IMR-90 (cell line): ENCODE data around the gene ADSS1. TPM values are rescaled to one million over a fixed set of nuclear protein-coding genes. Genes with fewer than 3 reads are reported as not detected.

Experiments
- ATAC-seq: fragments of 200-7000 bp; cut with Tn5 transposase; 2 replicates; pipeline ENCODE4 v1.9.1; 2020; ENCODE audit warnings: low read depth, mild to moderate bottlenecking, moderate library complexity
- BruUV-seq: library from RNA; stranded (reverse); fragments of 400-500 nt; replicated peaks from 2 replicates; lab custom pipeline; 2021; lab: Mats Ljungman, UMichigan
- CTCF ChIA-PET: fragments of 300-600 bp; formaldehyde crosslinking; extraction: SDS; loops from one replicate; lab custom pipeline; 2021; ENCODE audit warnings: antibody characterized with exemption; lab: Yijun Ruan, JAX
- POLR2A ChIA-PET: fragments of 300-600 bp; sonication (Branson Sonifier 250); formaldehyde crosslinking; loops from one replicate; lab custom pipeline; 2022; ENCODE audit warnings: antibody characterized with exemption; ENCODE audit not compliant: unreplicated experiment; lab: Charles Lee
- DNase-seq: peaks from one replicate; pipeline ENCODE4 v3.0.0; 2013
- H2AFZ ChIP-seq: replicated peaks from 2 replicates; pipeline ENCODE3; 2013; ENCODE audit warnings: low read length, mild to moderate bottlenecking; ENCODE audit not compliant: poor library complexity
- H2AK5ac ChIP-seq: 2 replicates; pipeline ENCODE4 v1.6.1; 2013; ENCODE audit warnings: low read depth, low read length, inconsistent platforms
- H2AK9ac ChIP-seq: replicated peaks from 2 replicates; pipeline ENCODE3; 2013; ENCODE audit warnings: mild to moderate bottlenecking, low read depth, low read length, moderate library complexity; ENCODE audit not compliant: poor library complexity
- H2BK120ac ChIP-seq: 2 replicates; pipeline ENCODE4 v1.6.1; 2013; ENCODE audit warnings: low read depth, low read length, inconsistent platforms
- H2BK15ac ChIP-seq: 3 replicates; pipeline ENCODE4 v1.6.1; 2013; ENCODE audit warnings: low read depth, low read length, inconsistent platforms
- H2BK20ac ChIP-seq: 2 replicates; pipeline ENCODE4 v1.6.1; 2013; ENCODE audit warnings: low read depth, mild to moderate bottlenecking, inconsistent platforms, low read length, moderate library complexity
- H2BK5ac ChIP-seq: 2 replicates; pipeline ENCODE4 v1.6.1; 2013; ENCODE audit warnings: mild to moderate bottlenecking, low read depth, low read length, inconsistent platforms; ENCODE audit not compliant: poor library complexity, severe bottlenecking
- H3K14ac ChIP-seq: replicated peaks from 2 replicates; pipeline ENCODE4 v1.6.1; 2013; ENCODE audit warnings: low read depth, low read length, inconsistent platforms
- H3K18ac ChIP-seq: 2 replicates; pipeline ENCODE4 v1.6.1; 2013; ENCODE audit warnings: low read depth, low read length, control low read depth
- H3K23ac ChIP-seq: 2 replicates; pipeline ENCODE4 v1.6.1; 2013; ENCODE audit warnings: low read depth, low read length, inconsistent platforms
- H3K27ac ChIP-seq: 2 replicates; pipeline ENCODE4 v1.5.1; 2013; ENCODE audit warnings: mild to moderate bottlenecking, control low read depth, low read length; ENCODE audit not compliant: insufficient read depth
- H3K27me3 ChIP-seq: 2 replicates; pipeline ENCODE4 v1.6.1; 2013; ENCODE audit warnings: low read length; ENCODE audit not compliant: control insufficient read depth, insufficient read depth
- H3K36me3 ChIP-seq: 2 replicates; pipeline ENCODE4 v1.6.1; 2013; ENCODE audit warnings: low read length, mixed read lengths; ENCODE audit not compliant: control insufficient read depth, insufficient read depth
- H3K4ac ChIP-seq: 2 replicates; pipeline ENCODE4 v1.6.1; 2013; ENCODE audit warnings: low read depth, low read length, inconsistent platforms
- H3K4me1 ChIP-seq: 2 replicates; pipeline ENCODE4 v1.6.1; 2013; ENCODE audit warnings: low read length, mixed read lengths; ENCODE audit not compliant: control insufficient read depth, insufficient read depth
- H3K4me2 ChIP-seq: 2 replicates; pipeline ENCODE4 v1.6.1; 2013; ENCODE audit warnings: low read depth, mild to moderate bottlenecking, control low read depth, low read length, moderate library complexity
- H3K4me3 ChIP-seq: 2 replicates; pipeline ENCODE4 v1.5.1; 2013; ENCODE audit warnings: low read depth, mild to moderate bottlenecking, control low read depth, low read length, moderate library complexity; ENCODE audit not compliant: insufficient read depth
- H3K56ac ChIP-seq: 2 replicates; pipeline ENCODE4 v1.6.1; 2013; ENCODE audit warnings: low read length, inconsistent platforms; ENCODE audit not compliant: insufficient read depth; ENCODE audit errors: extremely low read depth
- H3K79me1 ChIP-seq, 2 experiments: 2 replicates each; pipeline ENCODE4 v1.6.1; 2013; ENCODE audit warnings: low read length in 2 of 2, inconsistent platforms in 1 of 2, low read depth in 1 of 2
- H3K9ac ChIP-seq: 2 replicates; pipeline ENCODE4 v1.6.1; 2013; ENCODE audit warnings: low read depth, low read length, control low read depth
- H3K9me1 ChIP-seq: 2 replicates; pipeline ENCODE4 v1.6.1; 2013; ENCODE audit warnings: low read length, inconsistent platforms; ENCODE audit not compliant: insufficient read depth
- H3K9me3 ChIP-seq: 2 replicates; pipeline ENCODE4 v1.6.1; 2013; ENCODE audit warnings: low read length; ENCODE audit not compliant: control insufficient read depth, insufficient read depth
- H4K20me1 ChIP-seq: 2 replicates; pipeline ENCODE4 v1.6.1; 2013; ENCODE audit warnings: low read length, inconsistent platforms; ENCODE audit not compliant: insufficient read depth
- H4K5ac ChIP-seq: 2 replicates; pipeline ENCODE4 v1.6.1; 2013; ENCODE audit warnings: mild to moderate bottlenecking, low read depth, low read length, control low read depth
- H4K8ac ChIP-seq, 2 experiments: 2 replicates each; pipeline ENCODE4 v1.6.1; 2013; ENCODE audit warnings: low read depth in 2 of 2, low read length in 2 of 2, control low read depth in 1 of 2, inconsistent platforms in 1 of 2
- H4K91ac ChIP-seq: 2 replicates; pipeline ENCODE4 v1.6.1; 2013; ENCODE audit warnings: low read depth, low read length, inconsistent platforms; ENCODE audit not compliant: insufficient read depth
- BHLHE40 ChIP-seq: fragments of 150-350 bp; IDR thresholded peaks from 2 replicates; pipeline ENCODE4 v1.6.1; 2016; ENCODE audit warnings: mild to moderate bottlenecking, low read depth, low read length
- CEBPB ChIP-seq: IDR thresholded peaks from 2 replicates; pipeline ENCODE4 v1.6.1; 2012; ENCODE audit warnings: low read depth, low read length, improper control_type of control experiment
- CHD1 ChIP-seq: IDR thresholded peaks from 2 replicates; pipeline ENCODE4 v1.6.1; 2012; ENCODE audit warnings: low read depth, low read length, improper control_type of control experiment
- FOS ChIP-seq: fragments of 150-350 bp; IDR thresholded peaks from 2 replicates; pipeline ENCODE4 v1.6.1; 2016; ENCODE audit warnings: low read depth, low read length
- MAFK ChIP-seq: IDR thresholded peaks from 2 replicates; pipeline ENCODE4 v1.6.1; 2012; ENCODE audit warnings: low read depth, low read length, improper control_type of control experiment
- MXI1 ChIP-seq: IDR thresholded peaks from 2 replicates; pipeline ENCODE4 v1.6.1; 2012; ENCODE audit warnings: low read depth, mild to moderate bottlenecking, low read length, moderate library complexity, borderline replicate concordance
- NFE2L2 ChIP-seq: fragments of 150-350 bp; IDR thresholded peaks from 2 replicates; pipeline ENCODE4 v1.6.1; 2016; ENCODE audit warnings: low read depth, mild to moderate bottlenecking, low read length
- POLR2A ChIP-seq: IDR thresholded peaks from 2 replicates; pipeline ENCODE4 v1.6.1; 2012; ENCODE audit warnings: mild to moderate bottlenecking, low read depth, low read length
- RCOR1 ChIP-seq: IDR thresholded peaks from 2 replicates; pipeline ENCODE4 v1.6.1; 2012; ENCODE audit warnings: mild to moderate bottlenecking, low read length, improper control_type of control experiment; ENCODE audit not compliant: insufficient replicate concordance
- RFX5 ChIP-seq: IDR thresholded peaks from 2 replicates; pipeline ENCODE4 v1.8.0; 2012; ENCODE audit warnings: low read depth, mild to moderate bottlenecking, low read length, moderate library complexity
- SMC3 ChIP-seq: fragments of 150-350 bp; IDR thresholded peaks from 2 replicates; pipeline ENCODE4 v1.6.1; 2016; ENCODE audit warnings: low read depth, mild to moderate bottlenecking, antibody characterized with exemption, low read length, moderate library complexity
- WGBS, 2 experiments: methylation state at CpG; one replicate each; pipeline versions ENCODE4 v1.1.5 to v1.1.7; 2013; ENCODE audit warnings: missing lambda C conversion rate in 2 of 2; ENCODE audit not compliant: insufficient read length in 1 of 2; ENCODE audit errors: extremely low coverage in 2 of 2; 5-methylcytosine and 5-hydroxymethylcytosine counted together
- dilution Hi-C: fragments of 300-500 bp; cut with HindIII; formaldehyde crosslinking; loops from one replicate; pipeline ENCODE4 v1.14.3; 2018; ENCODE audit warnings: low sequenced_read_pairs; ENCODE audit not compliant: unreplicated experiment
- in situ Hi-C: fragments of 300-500 bp; cut with MboI; formaldehyde crosslinking; loops from 3 replicates; pipeline ENCODE4 v1.14.3; 2019; ENCODE audit warnings: low sequenced_read_pairs, inconsistent platforms, mixed read lengths
- intact Hi-C: fragments of 100-400 bp; cut with micrococcal nuclease; formaldehyde crosslinking; loops from 2 replicates; pipeline ENCODE4 v1.10.0; 2022
- polyA plus RNA-seq, 3 experiments: library from polyadenylated mRNA; depleted of rRNA; stranded (reverse); fragments of >200 nt; gene quantifications; 2 replicates each; pipeline ENCODE4 v1.2.3, GENCODE V29; 2012; ENCODE audit warnings: low replicate concordance in 1 of 3
- total RNA-seq: library from RNA; depleted of rRNA; stranded (reverse); fragments of >200 nt; gene quantifications from 2 replicates; pipeline ENCODE4 v1.2.3, GENCODE V29; 2012
- TF ChIP-seq, protein P1 (sequence below): fragments of 150-350 bp; IDR thresholded peaks from 2 replicates; pipeline ENCODE4 v1.6.1; 2017; ENCODE audit warnings: mild to moderate bottlenecking, antibody characterized with exemption, low read length, low read depth
- TF ChIP-seq, protein P2 (sequence below): fragments of 150-350 bp; IDR thresholded peaks from 2 replicates; pipeline ENCODE4 v1.6.1; 2016; ENCODE audit warnings: low read depth, mild to moderate bottlenecking, low read length, moderate library complexity, borderline replicate concordance

ADSS1 gene
- total and polyA plus RNA-seq, 2 of the 4 experiments (the other 2 are of a cell fraction) = 1.8 to 5.2 TPM

DNA sequence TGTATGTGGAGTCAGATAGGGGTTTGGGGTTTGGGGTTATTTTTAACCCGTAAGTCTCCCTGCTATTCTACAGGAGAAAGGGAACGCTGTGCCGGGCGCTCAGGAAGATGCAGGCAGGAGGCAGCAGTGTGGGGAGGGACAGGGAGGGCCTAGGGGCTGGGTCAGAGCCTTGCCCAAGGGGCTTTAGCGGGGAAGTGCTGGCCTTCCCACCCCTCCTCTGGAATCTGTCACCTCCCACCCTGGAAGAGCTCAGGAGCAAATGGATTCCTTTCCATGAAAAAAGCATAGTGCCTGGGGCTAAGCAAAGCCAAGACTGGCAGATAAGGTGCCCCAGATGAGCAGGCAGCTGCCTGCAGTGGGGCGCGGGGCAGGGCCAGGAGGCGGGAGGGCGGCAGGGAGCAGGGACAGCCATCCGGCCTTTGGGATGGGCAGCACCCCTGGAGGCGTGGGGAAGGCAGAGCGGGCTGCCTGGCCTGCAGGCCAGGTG is 41.9 kb upstream of the ADSS1 start:
- Histone ChIP-seq H2BK20ac (peak overlapping the region; percentile 67), H3K79me1 (peaks cover 3 to 32% of the 10 kb centered on the region in 2 experiments; a peak in 3 of 4 replicates), H4K20me1 (no peaks in the 10 kb centered on the region), H2AFZ (peak overlapping the region; percentile 84), H3K27me3 (no peaks in the 10 kb centered on the region), H3K4me3 (peak overlapping the region; percentile 13; the same call in 1 of the 2 replicates), H3K18ac (peak overlapping the region; percentile 59), H3K36me3 (no peaks in the 10 kb centered on the region), H2AK5ac (peak overlapping the region; percentile 63; the same call in 1 of the 2 replicates), H3K9me1 (peaks cover 15% of the 10 kb centered on the region), H3K56ac (peak overlapping the region; percentile 65; the same call in 1 of the 2 replicates), H4K91ac (peak overlapping the region; percentile 89), H3K4ac (peak overlapping the region; percentile 88), H2AK9ac (peak overlapping the region; percentile 80), H4K8ac (peak overlapping the region; percentile 78 to 80), H3K4me1 (peaks cover 43% of the 10 kb centered on the region), H4K5ac (peak overlapping the region; percentile 89), H3K9ac (peak overlapping the region; percentile 60), H3K14ac (peak overlapping the region; percentile 79), H3K9me3 (no peaks in the 10 kb centered on the region), H3K23ac (peak overlapping the region; percentile 44; the same call in 1 of the 2 replicates), H3K27ac (peak overlapping the region; percentile 81), H3K4me2 (peak overlapping the region; percentile 78), H2BK5ac (peak overlapping the region; percentile 78), H2BK15ac (peak overlapping the region; percentile 82; the same call in 2 of the 3 replicates), H2BK120ac (peak overlapping the region; percentile 87)
- in situ Hi-C loops (no loop called here), intact Hi-C loops (no loop called here), dilution Hi-C loops (no loop called here)
- ATAC-seq (no peak), DNase-seq (no peak)
- CTCF ChIA-PET = interaction anchor here (1.0 kb wide), 1 partner anchor 16 kb away, joined by 3 read pairs; no protein-coding TSS in a partner anchor
- 82% methylated on average over 4 of the region's 12 CpGs; no CpG with 5 or more reads in 1 of the 2 experiments for WGBS, 2 experiments
- POLR2A ChIA-PET = interaction anchor here (0.6 kb wide), 1 partner anchor 607 kb away, joined by 3 read pairs; no protein-coding TSS in a partner anchor
- TF ChIP-seq MAFK = no peak
- no peak for TF ChIP-seq FOS
- no peak for TF ChIP-seq BHLHE40
- TF ChIP-seq CEBPB = no peak
- no peak for TF ChIP-seq NFE2L2
- no peak for TF ChIP-seq RFX5
- no peak for TF ChIP-seq SMC3
- TF ChIP-seq, protein P1, sequence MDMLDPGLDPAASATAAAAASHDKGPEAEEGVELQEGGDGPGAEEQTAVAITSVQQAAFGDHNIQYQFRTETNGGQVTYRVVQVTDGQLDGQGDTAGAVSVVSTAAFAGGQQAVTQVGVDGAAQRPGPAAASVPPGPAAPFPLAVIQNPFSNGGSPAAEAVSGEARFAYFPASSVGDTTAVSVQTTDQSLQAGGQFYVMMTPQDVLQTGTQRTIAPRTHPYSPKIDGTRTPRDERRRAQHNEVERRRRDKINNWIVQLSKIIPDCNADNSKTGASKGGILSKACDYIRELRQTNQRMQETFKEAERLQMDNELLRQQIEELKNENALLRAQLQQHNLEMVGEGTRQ = no peak
- TF ChIP-seq CHD1 = no peak
- TF ChIP-seq, protein P2, sequence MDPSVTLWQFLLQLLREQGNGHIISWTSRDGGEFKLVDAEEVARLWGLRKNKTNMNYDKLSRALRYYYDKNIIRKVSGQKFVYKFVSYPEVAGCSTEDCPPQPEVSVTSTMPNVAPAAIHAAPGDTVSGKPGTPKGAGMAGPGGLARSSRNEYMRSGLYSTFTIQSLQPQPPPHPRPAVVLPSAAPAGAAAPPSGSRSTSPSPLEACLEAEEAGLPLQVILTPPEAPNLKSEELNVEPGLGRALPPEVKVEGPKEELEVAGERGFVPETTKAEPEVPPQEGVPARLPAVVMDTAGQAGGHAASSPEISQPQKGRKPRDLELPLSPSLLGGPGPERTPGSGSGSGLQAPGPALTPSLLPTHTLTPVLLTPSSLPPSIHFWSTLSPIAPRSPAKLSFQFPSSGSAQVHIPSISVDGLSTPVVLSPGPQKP = no peak
- no peak for TF ChIP-seq MXI1
- no peak for TF ChIP-seq POLR2A
- TF ChIP-seq RCOR1 = no peak
- no TSS peak for BruUV-seq
